GM18517 (cell line): ENCODE data around the gene ST6GALNAC2.
"Not testable (repeated sequence)": the region's sequence is repeated elsewhere in the genome, so short reads cannot be mapped to it uniquely, and the experiment has no call there.

ENCODE experiments used
- ATAC-seq: cut with Tn5 transposase; IDR thresholded peaks from one replicate; pipeline ENCODE4 v1.9.1; 2021; ENCODE audit warnings: mild to moderate bottlenecking, moderate library complexity; ENCODE audit not compliant: unreplicated experiment

ST6GALNAC2 gene

DNA sequence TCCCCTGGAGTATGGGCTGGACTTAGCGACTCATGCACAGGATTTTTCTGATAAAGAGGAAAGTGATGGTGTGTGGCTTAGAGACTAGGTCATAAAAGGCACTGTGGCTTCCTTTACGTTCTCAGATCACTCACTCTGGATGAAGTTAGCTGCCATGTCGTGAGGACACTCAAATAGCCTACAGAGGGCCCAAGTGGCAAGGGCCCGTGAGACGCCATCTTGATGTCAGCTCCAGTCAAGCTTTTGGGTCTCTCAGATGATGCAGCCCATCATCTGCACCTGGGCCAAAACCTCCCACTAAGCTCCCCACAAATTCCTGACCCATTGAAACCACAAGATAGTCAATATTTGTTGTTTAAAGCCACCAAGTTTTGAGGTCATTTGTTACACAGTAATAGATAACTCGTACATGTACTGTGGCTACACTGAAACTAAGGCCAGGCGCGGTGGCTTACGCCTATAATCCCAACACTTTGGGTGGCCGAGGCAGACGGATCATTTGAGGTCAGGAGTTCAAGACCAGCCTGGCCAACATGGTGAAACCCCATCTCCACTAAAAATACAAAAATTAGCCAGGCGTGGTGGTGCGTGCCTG is 14.7 kb downstream of the ST6GALNAC2 start:
- ATAC-seq = no peak

DNA sequence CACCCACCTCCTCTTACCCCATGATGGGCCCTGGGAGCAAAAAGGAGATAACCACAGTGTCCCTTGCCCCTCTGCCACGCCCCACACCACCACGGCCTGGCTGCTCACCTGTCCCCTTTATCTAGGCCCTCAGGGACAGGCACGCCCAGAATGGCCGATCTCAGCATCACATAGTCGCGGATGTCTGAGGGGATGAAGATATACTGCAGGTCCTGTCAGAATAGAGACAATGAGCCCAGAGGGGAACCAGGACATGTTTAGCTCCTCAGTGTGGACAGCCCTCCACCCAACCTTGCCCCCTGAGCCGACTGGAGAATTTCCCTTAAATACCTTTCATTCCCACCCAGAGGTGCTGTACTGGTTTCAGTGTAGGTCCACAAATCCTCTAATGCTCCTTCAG is 15.2 kb downstream of the ST6GALNAC2 start:
- ATAC-seq = no peak

DNA sequence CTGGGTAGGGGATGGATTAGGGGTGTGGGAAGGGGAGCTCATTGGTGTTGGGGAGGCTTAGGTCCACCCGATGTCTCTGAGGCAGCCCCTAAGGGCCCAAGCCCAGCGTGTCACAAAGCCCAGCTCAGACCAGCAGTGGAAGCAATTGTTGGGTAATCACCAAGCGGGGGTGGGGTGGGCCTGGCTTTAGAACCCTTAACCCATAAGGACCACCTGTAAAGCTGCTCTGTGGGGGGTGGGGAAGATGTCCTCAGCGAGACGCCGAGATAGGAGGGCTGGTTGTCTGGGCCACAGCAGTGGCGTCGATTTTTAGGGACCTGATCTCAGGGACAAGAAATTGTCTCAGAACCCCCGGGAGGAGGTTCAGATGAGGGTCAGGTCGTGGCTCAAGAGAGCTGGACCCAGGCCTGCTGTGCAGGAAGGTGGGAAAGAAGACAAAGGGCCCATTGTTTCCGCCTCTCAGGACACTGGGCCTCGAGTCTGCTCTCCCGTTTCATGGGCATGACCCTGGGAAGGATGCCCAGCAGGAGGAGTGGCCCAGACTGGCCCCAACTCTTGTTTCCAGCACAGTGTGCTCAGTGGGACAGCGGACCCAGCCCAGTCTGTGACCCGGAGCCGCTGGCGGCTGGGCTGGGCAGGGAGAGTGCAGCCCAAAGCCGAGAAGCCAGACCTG is 15.9 kb downstream of the ST6GALNAC2 start:
- no peak for ATAC-seq

DNA sequence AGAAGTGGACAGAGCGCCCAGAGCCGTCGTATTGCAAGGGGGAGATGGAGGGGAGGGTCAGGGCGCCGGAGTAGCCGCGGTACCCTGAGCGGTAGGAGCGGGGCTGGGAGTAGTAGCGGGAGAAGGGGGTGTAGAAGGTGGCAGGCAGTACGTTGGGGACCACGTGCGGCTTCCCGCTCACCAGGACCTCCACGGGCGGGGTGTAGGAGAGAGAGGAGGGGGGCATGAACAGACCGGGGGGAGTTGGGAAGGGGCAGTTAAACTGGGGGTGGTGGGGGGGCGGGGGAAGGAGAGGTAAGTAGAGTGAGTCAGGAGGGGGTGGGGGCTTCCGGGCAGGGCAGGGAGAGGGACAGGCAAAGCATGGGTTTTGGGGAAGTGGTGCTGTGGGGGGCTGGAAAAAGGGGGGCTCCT is 16.8 kb downstream of the ST6GALNAC2 start:
- ATAC-seq = no peak

DNA sequence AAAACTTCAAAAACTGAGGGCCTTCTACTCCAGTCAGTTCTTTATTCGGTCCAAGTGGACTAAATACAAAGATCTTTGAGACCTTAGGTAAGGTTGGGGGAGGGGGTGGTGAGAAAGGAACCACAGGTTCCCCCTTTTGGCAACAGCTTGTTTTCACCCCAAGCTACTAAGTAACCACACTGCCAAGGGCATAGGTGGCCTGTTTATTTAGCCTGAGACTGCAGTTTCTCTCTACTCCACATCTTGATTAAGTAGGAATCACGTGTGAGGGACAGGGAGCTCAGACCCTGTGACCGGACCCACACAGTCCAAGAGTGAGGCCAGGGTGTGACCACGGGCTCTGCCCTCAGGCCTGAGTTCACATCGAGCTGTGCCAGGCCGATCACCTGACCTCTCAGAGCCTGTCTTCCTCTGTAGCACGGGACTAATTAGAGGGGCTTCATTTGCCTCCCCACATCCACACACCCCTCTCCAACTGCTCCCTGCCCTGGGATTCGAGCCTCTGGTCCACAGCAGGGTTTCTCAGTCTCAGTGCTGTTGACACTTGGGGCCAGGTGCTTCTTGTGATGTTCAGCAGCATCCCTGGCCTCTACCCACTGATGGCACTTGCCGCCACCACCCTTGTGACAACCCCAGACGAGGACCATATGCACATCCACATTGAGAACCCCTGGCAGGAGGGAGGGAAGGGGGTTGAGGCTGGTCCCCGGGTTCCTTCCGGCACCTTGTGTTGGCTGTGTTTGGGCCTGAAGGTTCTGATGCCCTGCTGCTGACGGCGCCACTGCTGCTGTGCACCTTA is 17.8 kb downstream of the ST6GALNAC2 start:
- no peak for ATAC-seq

DNA sequence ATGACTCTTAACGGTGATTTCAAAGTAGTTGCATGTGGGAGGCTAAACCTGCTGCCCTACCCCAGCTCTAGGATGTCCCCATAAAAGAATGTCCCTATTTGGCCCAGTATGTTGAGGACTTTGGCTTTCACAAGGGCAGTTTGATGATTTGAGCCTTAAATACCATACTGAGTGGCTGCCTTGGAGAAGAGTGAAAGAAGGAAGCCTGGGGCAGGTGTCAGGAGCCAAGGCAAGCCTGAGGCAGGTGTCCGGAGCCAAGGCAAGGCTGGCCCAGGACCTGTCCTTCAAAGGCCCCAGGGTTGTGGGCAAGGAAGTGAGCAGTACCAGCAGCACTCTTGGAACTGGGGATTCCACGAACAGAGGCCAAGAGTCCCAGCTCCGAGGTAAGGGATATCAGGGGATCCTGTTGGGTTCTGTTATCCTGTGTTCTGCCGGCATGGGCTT is 18.6 kb downstream of the ST6GALNAC2 start:
- ATAC-seq = no peak

DNA sequence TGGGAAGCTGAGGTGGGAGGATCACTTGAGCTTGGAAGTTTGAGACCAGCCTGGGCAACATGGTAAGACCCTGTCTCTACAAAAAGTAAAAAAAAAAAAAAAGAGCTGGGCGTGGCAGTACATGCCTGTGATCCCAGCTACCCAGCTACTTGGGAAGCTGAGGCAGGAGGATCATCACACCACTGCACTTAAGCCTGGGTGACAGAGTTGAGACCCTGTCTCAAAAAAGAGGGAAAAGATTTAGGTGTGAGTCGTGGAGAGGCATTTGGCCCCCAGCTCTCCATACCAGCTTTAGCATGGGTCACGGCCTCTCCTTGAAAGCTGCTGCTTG is 19.1 kb downstream of the ST6GALNAC2 start:
- no peak for ATAC-seq

DNA sequence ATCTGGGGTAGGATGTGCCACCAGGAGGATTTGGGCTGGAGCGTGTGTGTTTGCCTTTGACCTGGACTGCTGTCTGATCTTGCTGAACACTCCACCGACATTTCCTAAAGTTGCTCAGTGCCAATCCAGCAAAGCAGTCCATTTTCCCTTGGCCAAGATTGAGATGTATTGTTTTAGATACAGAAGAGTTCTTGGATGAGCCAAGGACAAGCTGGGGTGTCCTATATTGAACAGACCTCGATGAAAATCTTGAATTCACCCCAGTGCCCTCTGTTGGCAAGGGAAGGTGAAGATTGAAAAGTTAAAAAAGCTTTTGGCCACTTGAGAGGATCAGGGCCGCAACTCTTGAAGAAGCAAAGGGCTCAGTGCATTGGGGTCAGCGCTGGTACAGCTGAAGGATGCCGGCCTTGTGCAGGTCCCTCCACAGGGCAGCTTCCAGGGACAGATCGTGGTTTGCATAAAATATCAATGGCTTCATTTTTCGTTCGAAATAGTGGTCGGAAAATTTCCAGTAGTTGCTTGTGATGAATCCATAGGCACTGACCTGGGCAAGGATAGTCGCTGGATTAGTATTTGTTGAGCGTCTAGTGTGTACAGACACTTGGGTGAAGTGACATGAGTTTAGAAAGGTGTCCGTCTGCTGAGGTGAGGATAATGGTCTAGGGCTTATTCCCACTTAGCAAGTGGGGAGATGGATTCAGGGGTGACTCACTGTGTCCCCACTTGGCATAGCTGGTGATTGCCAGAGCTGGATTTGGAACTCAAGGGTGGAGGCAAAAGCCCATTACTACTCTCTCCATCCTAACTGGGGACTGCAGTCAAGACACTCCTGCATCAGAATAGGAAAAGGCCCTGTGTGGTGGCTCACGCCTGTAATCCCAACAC is 19.7 kb downstream of the ST6GALNAC2 start:
- no peak for ATAC-seq

DNA sequence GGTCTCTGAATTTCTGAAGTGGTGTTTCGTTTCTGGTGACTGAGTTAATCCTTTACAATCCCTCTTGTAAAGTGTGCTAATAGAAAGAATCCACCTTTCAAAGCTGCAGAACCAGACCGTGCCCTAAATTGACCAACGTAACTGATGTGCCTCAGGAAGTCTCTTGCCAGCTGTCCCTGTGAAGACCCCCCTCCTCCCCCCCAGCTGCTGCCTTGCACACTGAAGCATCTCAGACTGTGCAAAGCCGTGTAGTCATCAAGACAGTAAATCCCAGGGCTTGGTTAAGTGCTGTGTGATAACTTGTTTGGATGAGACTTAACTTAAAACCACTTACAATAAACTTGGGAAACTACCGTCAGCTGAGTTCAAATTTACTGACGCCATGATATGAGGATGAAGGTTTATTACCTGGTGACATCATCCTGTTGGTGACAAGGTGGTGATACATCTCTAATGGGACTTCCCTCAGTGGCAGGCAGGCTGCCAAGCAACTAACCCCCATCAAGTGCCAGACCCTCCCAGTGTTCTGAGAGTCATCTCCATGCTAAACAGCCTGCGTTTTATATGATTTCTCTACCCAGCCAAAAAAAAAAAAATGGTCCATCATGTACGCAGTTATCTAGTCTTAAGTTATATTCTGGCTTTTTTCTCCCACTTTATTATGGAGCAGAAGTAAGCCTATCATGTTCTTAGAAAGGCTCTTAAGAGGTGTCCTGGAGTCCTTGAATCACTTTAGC is 20.5 kb downstream of the ST6GALNAC2 start:
- not testable (repeated sequence) for ATAC-seq

DNA sequence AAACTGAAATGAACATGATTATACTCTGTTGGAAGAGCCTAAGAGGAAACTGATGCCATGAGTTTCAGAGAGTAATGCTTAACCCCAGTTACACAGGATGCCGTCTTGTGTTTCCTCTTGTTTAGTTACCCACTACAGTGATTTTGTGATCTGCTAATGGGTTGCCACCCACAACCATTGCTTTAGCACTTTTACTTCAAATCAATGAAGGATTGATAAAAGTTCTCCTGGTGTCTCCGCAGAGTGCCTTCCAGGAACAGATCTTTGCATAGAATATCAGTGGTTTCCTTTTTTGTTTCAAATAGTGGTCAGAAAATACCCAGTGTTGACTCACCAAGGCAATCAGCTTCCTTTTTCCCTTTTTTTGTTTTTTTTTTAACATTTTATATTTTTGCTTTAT is 22.3 kb downstream of the ST6GALNAC2 start:
- ATAC-seq = not testable (repeated sequence)

DNA sequence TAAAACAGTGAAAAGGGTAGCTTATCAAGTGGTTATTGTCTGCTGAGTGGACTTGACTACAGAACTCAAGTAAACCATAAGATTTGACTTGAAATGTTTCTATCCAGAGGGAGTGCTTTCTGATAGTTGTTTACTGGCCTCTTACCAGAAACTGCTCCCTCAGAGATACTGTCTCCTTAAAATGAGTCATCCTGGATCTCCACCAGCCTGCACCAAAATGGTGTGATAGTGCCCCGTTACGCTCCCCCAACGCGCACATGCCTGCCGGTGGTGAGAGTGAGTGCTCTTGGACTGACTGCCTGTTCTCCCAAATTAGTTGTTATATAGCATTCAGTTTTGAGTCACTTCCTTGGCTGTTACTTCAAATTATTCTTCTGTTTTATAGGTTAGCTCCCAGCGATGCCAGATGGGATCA is 22.9 kb downstream of the ST6GALNAC2 start:
- ATAC-seq = no peak

DNA sequence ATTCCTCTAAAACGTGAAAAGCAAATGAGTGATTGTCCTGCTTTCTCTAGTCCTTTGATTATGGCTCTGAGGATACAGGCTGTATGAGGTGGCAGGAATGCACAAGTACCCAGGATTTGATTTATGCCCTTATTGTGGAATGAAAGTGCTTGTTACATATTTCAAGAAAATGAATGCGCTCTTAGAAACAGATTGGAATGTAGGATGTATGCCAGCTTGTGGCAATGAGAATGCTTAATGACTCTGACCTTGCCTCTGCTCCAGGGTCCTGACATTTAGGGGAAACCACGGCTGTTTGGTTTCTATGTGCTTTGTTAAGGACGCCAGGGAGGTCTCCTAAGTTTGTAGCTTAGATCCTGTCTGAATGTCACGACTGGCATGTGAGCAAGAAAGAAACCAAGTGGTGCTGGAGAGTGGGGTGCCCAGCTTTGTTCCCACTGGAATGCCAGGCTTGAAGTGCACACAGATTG is 23.8 kb downstream of the ST6GALNAC2 start:
- no peak for ATAC-seq

DNA sequence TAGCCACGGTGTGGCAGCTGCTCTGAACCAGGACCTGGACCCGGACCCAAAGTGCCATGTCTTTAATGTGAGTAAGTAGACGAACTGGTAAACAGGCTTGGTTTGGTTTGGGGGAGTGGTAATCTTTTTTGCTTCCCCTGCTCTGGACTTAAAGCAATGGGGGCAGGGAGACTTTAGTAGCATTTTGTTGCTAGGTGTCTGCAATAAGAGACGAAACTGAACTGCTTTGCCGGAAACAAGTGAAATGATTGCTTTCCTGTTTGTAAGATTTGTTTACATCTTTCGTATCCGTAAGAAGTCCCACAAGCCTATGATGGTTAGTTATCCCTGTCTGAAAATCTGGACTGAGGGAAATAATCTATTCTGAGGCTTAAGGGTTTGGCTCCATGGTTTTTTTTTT is 24.3 kb downstream of the ST6GALNAC2 start:
- no peak for ATAC-seq

DNA sequence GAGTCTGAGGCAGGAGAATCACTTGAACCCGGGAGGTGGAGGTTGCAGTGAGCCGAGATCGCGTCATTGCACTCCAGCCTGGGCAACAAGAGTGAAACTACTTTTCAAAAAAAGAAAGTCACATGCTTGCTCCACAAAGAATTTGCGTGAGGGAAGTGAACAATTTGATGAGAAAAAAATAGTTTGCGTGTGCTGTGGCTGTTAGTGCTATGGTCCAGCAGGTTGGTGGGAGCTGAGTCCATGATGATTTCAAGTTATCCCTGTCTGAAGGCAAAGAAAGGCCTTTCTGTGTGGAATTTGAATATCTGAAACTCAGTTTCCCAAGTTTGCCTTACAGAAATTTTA is 24.8 kb downstream of the ST6GALNAC2 start:
- no peak for ATAC-seq

DNA sequence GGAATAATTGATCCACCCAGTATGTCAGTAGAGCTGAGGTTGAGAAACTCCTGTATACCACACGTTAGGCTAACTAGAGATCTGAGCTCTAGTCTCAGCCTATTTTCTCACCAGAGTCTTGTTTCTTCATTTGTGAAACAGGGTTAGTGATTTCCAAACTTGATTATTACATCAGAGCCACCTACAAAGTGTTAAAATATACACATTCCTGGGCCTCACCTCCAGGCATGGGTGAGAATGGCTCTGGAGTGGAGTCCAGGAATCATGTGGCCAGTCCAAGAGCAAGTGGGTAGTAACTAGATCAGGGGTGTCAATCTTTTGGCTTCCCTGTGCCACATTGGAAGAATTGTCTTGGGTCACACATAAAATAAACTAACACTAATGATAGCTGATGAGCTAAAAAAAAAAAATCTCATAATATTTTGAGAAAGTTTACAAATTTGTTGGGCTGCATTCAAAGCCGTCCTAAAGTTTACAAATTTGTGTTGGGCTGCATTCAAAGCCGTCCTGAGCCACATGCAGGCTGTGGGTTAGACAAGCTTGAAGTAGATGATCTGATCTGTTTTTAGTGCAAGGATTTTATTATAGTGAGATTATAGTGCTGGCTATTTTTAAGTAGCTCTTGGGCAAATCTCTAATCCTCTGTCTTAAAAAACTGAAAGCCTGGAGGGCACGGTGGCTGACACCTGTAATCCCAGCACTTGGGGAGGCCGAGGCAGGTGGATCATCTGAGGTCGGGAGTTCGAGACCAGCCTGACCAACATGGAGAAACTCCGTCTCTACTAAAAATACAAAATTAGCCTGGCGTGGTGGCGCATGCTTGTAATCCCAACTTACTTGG is 25.4 kb downstream of the ST6GALNAC2 start:
- ATAC-seq = no peak

DNA sequence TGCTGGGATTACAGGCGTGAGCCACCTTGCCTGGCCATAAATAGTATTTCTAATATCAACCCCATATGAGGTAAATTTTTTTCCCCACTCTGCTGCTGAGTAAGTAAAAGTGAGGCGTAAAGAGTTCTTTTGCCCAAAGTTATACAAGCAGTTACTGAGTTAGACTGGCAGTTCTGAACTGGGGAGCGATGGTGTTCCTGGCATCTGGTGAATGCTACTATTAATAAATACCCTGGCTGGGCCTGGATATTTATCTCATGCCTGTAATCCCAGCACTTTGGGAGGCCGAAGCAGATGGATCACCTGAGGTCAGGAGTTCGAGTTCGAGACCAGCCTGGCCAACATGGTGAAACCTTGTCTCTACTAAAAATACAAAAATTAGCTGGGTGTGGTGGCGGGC is 26.2 kb downstream of the ST6GALNAC2 start:
- ATAC-seq = not testable (repeated sequence)

DNA sequence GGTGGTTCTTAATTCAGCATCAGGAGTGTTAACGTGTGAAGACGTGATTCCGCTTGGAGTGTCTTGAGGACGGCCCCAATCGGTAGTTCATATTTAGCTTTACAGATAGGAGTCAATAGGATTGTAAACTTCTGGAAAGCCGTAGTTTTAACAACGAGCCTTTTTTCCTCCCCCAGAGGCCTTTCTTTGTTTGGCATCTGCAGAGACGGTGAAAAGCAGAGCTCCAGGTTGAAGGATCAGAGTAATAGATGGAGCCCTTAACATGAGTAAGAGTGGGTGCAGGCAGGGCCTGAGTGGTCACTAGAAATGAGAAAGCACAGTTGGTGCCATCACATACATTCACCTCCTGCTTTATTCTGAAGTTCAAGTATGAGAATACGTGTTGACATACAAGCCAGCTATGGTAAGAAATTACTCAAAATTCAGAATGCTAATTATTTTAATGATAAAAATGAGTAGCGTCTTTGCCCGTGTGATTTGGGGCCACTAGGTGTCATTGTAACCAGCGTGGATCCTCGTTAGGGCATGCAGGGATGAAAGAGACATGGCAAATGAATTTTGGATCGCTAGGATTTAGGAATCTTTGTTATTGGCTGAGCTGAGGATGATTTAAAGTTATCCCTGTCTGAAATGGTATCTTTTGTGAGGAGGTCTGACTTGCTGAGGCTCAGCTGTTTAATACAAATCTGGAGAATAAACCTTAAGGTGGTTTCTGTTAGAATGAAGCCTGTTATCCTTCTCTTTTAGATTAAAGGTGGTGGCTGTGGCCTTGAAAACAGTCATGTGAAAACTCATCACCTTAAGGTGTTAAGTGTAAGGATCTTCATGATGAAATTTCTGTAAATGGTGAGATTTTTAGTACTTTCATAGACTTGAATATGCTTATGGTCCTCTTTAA is 27.2 kb downstream of the ST6GALNAC2 start:
- ATAC-seq = no peak

DNA sequence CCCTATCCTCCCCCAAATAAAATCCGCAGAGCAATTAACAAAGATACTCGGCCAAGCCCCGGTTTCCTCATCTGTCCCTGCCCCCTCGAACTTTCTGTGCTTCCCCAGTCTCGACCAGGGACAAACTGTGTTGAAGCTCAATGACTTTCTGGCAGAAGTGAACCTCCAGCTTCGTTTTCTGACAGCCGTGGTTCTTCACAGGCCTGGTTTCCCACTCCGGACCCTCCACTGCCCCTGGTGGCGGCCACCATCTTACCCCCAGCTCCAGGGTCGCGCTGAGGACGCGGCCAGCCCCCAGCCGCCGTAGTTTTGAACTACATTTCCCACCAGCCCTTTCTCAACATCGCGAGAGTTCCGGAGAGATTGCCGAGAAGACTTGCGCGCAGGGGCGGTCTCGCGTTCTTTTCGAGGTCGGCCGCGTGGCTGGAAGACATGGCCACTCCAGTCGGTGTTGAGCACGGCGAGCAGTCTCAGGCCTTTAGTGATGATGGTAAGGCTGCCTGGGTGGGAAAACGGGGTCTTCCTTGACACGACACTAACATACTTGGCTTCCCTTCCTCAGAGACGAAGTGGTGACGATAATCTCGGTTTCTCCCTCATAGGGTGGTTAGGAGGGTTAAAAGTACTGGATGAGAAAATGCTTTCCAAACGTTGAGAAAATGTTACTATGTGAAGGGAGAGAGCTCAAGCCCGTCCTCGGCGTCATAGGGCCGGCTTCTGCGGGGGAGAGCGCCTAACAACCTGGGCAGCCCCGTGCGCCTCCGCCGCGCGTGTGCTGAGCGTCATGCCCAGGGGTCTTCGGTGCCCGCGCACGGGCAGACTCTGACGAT is 28.1 kb downstream of the ST6GALNAC2 start:
- peak; percentile 79 for ATAC-seq
